NCI-H2171 (cell line): ENCODE measurements around the gene IPO9.
"Not testable (repeated sequence)": the region's sequence is repeated elsewhere in the genome, so short reads cannot be mapped to it uniquely, and the experiment has no call there.

Experiments used
- DNase-seq: peaks from one replicate; lab custom pipeline; 2025; lab: John Stamatoyannopoulos, UW

The IPO9 gene

DNA sequence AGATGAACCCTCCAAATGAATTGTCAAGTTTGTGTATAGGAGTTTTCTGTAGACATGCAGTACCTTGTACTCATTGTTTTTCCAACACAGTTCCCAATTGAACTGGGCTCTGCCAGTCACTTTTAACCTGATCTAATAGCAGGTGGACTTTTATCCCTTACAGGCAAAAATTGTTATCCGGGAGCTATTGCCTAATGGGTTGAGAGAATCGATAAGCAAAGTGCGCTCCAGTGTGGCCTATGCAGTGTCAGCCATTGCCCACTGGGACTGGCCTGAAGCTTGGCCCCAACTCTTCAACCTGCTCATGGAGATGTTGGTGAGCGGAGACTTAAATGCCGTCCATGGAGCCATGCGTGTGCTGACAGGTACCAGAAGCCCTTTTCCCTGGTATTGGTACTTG lies 19.3 kb downstream of the IPO9 start:
- no peak for DNase-seq

DNA sequence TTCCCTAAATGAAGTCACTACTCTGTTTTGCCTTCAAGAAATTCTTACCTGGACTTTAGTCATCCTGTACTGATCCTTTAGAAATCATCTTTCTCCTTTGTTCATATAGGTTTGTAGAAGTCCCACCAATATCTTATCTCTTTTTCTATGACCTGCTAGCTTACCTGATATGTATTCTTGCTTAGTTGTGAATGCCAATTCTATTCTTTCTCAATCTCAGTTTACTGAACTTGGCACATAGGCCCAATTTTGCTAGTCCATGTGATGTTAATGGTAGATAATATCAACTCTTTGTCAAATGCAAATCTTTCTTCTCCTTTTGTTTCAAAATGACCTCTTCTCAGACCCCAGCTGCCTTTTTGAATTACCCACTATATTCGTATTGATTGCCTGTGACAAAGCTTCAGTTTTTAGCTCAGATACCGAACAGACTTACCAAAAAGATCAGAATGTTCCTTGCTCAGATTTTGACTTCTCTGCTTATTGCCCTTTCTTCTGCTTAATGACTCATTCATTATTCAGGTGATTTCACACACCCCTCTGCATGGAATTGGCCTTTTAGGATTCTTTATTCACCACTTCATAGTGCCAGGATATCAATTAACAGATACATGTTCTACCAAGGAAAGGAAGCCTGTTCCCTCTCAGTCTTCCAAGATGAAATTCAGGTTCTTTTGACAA lies 20.6 kb downstream of the IPO9 start:
- DNase-seq = no peak

DNA sequence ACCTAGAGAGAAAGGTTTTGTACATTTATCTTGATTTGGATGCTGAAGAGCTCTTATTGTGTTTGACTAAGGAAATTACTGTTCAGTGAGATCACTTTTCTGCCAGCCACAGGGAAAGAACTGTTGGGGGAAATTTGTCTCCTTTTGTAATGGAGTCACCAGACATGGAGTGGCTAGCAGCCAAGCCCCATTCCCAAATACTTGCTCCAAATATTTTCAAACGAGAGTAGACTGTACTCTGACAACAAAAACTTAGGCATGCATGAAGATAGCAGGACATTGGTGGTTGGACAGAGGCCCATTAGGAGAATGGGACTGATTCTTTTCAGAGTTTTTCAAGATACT lies 21.1 kb downstream of the IPO9 start:
- DNase-seq = no peak

DNA sequence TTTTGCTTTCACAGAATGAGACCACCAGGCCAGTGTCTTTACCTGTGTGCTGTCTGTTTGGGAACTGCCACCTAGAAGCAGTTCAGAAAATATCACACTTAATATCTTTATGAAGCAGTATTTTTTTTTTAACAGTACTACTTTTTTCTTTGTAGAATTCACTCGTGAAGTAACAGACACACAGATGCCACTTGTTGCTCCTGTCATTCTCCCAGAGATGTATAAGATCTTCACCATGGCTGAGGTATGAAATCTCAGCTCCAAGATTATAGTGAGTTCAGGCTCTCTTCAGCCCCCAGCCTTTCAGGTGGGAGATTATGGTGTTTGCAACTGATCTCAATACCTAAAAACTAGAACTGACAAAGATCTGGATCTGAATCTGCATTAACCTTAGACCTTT lies 23.0 kb downstream of the IPO9 start:
- DNase-seq = no peak

DNA sequence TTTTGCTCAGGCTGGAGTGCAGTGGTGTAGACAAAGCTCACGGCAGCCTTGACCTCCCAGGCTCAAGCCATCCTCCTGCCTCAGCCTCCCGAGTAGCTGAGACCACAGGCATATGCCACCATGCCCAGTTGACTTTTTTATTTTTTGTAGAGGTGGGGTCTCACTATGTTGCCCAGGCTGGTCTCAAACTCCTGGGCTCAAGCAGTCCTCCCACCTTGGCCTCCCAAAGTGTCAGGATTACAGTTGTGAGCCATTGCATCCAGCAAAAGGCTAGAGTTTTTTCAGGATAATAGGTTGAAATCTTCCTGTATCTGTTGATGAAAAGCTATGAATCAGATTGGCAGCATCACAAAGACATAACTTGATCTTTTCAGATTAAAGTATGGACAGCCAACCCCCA lies 27.8 kb downstream of the IPO9 start:
- not testable (repeated sequence) for DNase-seq

DNA sequence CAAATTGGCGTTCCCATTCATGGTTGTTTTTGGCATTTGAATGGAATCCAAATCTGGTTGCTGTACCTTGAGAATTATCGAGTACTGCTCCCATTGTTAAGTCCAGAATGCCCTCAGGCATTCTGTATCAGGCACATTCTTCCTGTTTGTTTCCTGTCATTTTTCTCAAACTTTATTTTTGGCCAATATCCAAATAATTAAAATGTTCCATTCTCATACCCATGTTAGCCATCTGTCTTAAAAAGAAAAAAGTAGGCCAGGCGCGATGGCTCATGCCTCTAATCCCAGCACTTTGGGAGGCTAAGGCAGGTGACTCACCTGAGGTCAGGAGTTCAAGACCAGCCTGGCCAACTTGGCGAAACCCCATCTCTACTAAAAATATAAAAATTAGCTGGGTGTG lies 30.5 kb downstream of the IPO9 start:
- no peak for DNase-seq

DNA sequence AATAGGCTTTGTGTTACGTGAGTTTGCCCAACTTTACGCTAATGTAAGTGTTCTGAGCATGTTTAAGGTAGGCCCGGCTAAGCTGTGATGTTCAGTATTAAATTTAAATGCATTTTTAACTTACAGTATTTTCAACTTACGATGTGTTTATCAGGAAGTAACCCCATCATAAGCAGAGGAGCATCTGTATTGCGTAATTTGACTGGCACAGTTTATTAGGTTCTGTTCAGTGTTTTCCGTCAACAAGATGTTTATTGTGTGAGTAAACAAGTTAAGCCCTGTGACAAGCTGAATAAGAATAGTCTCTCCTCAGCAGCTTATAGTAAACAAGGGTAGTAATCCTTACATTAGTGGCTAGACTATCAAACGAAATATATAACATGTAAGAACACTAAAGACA lies 32.5 kb downstream of the IPO9 start:
- no peak for DNase-seq

DNA sequence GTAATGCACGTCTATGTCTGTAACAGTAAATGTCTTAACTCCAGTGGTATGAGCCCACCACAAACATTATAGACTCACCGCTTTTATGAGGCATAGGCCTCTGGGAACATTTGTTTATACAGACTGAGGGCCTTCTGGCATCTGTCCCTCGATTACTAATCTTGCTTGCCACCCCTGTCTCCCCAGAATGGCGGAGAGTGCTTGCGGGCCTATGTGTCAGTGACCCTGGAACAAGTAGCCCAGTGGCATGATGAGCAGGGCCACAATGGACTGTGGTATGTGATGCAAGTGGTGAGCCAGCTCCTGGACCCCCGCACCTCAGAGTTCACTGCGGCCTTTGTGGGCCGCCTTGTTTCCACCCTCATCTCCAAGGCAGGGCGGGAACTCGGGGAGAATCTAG lies 41.4 kb downstream of the IPO9 start:
- no peak for DNase-seq

DNA sequence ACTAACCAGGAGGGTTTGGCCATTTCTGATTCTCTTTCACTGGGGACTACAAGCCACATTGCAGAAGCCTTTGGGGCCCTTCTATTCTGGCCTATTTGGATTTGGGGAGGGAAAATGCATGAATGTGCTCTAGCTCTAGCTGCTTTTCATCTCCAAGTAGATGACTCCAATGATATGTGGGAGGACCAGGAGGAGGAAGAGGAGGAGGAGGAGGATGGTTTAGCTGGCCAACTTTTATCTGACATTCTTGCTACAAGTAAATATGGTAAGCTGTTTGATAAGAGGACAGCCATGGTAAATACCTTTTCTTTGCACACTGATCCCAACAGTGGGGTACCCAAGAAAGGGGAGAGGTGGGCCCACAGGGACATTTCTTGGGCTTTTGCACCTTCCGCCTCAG lies 45.7 kb downstream of the IPO9 start:
- DNase-seq = no peak

DNA sequence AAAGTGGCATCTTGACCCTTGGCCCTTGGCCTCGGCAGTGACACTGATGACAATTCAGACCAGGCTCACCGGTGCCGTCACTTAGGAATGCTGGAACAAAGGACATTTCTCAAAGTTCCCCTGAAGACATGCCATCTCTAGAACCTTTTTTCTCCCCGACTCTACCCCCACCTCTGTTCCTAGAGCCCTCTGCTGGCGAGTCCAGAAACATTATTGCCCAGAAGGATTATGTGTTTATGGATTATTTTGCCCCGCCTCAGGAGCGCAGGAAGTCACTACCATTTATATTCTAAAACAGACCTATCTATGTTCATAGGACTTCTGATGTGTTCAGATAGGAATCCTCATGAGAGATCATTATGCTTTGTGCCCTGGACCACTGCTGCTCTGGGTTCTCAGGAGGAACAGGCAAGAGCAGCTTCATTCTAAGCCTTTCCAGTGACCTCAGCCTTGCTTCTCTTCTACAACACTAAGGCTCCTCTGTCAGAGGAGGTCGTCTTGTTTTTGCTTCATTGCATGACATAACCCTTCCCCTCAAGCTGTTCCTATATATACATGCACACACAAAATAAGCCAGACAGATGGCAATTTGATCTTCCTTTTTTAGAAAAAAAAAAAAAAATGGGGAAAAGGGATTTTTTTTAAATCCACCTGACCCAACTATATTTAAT lies 47.3 kb downstream of the IPO9 start:
- DNase-seq = peak; percentile 84

DNA sequence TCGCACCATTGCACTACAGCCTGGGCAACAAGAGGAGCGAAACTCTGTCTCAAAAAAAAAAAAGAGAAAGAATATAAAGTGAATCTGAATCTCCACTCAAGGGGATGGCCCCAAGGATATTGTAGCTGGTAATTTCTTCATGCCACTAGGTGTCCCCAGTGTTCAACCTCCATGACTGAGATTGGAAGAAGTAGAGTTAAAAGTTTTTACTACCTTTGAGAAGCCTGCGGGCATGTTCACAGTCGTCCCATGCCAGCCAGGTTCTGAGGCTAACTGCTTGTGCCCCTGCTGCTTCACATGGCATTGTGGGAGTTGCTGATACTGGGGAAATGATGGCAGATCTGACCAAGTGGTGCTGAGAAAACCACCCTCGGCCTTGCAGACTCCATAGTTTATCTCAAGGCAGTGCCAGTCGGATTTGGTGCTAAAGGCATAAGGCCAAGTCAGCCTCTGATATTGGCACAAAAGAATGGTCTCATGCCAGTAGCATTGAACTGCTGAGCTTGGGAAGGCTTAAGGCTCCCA lies 49.0 kb downstream of the IPO9 start:
- peak; percentile 16 for DNase-seq

DNA sequence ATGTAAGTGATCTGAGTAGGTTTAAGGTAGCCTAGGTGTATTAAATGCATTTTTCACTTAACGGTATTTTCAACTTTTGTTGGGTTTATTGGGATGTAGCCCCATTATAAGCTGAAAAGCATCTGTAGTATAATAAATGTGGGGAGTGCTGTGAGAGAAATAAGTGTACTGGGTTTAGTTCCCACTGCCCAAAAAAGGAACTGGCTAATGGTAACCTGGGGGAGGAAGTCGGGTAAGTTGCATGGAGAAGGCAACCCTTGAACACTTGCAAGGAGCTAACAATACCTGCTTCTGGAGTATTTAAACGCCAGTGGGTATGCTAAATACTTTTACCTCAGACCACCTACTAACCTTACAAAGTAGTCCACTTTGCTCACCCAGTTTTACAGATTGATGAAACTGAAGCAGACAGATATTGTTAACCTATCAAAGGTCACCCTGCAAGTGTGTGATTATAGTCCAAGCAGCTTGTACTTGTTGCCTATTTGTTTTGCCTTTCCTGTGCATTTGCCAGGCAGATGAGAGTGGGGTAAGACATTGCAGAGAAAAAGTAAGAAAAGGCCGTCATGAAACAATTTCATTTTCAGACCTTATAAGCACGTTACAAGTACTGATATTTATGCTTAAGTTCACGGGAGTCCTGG lies 52.1 kb downstream of the IPO9 start:
- no peak for DNase-seq

DNA sequence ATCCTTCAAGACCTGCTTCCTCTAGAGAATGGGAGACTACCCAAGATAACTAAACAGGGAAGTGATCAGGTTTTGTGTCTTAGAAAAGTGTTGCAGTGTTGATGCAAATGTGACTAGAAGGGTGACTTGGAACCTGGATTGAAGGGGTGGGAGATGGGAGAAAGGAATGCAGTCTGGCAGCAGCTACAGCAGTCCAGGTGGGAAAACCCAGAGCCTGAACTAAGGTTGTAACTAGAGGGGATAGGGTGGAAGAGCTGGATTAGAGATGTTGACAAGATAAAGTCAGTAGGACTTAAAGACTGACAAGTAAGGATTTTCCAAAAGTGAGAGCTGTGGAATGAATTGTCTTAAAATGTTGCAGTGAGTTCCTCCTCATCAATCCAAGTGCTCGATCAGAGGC lies 52.7 kb downstream of the IPO9 start:
- no peak for DNase-seq

DNA sequence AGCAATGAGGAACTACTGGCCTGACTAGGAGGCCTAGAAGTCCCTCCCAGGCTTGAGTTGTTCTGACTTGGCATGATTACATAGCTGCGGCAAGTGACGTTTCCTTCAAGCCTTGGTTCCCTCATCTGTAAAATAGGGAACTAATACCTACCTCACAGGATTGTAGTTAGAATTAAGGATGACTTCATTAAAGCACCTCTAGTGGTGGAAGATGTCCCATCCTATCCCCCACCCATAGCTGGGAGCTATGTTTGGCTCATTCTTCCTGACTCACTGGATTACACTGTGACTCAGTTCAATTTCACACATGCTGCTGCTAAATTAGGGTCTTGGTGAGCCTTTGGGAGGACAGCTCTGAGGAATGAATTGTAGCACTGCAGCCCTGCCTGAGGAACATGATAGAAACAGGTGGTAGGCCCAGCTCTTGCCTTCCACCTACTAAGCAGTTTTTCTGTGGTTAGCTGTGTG lies 53.7 kb downstream of the IPO9 start:
- no peak for DNase-seq

DNA sequence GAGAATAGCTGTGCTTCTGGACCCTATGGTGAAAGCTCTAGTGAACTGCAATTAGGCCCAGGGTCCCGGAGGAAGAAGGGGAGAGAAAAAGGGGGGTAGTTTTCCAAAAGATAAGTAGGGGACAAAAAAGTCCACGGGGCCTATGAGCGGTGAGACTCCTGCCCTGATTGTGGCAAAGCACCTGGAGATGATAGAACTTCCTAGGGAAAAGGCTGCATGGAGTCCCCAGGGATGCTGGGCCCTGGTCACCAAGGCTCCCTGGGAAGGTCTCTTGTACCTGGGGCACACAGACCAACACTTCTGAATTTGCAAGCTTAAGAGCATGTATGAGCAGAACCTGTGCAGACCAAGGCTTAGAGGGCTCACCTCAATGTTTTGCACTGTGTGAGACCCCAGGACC lies 54.3 kb downstream of the IPO9 start:
- DNase-seq = no peak

DNA sequence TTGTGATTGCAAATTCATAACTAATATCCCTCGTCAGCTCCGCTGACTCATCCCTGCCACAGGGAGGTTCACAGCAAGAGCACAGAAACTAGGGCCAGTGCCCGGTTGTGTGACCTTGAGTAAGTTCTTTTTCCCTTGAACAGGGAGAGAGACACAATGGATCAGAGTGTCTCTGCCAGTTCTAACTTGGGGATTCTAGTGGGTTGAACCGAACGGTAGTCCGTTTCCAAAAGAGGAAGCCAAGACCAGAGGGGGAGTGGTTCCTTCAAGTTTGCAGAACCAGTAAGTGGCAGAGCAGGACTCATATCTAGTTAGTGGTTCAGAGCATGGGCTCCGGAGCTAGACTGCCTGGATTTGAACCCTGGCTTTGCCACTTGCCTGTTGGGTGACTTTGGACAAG lies 54.8 kb downstream of the IPO9 start:
- no peak for DNase-seq

DNA sequence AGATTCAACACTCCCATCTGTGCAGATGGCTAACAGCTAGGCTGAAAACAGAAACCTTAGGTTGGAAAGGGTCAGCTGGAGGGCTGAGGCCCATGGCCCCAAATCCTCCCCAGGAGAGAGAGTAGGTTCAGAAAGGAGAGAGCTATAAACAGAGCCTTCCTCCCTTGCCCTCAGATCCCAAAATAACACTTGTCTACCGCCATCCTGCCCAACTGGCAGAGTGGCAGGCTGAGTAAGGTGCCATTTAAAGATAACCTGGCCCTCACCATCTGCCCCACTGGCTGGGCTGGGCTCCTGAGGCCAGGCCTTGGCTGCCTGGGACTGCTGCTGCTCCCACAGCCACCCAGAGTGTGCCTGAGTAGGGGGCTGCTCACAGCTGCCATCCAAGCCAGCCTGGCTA lies 55.5 kb downstream of the IPO9 start:
- DNase-seq = no peak

DNA sequence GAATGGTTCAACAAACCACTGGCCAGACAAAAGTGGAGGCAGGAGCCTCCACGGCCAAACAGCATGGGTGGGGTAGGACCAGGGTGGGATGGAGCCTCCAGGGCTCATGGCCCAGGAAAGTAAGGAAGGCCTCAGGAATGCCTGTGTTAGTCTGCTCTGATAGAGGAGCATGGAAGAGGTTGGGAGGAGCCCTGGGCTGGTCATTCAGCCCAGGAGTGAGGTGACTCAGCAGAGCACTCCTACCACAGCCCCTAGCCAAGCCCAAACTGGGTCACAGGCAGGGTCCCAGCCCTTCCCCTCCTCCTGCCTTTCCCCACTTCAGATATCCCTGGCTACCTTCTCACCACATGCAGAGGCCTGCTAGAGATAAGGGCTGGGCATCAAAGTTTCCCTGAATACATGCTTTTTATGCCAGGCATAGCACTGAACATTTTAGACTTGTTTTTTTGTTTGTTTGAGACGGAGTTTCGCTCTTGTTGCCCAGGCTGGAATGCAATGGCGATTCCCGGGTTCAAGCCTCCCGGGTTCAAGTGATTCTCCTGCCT lies 56.6 kb downstream of the IPO9 start:
- DNase-seq = no peak

DNA sequence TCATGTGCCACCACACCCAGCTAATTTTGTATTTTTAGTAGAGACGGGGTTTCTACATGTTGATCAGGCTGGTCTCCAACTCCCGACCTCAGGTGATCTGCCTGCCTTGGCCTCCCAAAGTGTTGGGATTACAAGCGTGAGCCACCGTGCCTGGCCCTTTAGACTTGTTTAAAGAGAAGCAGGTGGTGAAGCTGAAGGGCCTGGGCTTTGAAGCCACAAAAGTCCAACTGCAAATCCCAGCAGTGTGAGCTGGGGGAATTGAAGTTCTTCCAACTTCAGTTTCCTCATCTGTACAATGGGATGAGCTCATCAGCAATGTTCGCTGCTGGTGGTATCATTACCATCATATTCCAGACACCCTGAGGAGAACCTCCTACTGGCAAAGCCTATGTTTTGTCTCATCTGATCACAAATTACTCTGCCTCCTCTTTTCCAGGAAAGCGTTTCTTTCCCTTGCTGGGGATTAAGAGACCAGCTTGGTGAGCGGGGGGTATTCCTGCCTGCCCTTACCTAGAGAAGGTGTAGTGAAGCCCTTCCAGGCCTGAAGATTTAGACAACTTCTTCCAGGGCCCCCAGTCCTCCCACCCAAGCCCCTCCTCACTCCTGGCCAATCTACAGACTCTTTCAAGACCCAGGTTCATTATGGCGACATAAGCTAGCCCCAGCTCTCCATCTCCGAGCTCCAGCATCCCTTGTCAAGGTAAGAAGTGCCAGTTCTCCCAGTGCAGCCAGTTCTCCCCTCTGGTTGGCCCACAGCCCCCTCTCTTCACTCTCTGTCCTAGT lies 57.3 kb downstream of the IPO9 start:
- DNase-seq = no peak

DNA sequence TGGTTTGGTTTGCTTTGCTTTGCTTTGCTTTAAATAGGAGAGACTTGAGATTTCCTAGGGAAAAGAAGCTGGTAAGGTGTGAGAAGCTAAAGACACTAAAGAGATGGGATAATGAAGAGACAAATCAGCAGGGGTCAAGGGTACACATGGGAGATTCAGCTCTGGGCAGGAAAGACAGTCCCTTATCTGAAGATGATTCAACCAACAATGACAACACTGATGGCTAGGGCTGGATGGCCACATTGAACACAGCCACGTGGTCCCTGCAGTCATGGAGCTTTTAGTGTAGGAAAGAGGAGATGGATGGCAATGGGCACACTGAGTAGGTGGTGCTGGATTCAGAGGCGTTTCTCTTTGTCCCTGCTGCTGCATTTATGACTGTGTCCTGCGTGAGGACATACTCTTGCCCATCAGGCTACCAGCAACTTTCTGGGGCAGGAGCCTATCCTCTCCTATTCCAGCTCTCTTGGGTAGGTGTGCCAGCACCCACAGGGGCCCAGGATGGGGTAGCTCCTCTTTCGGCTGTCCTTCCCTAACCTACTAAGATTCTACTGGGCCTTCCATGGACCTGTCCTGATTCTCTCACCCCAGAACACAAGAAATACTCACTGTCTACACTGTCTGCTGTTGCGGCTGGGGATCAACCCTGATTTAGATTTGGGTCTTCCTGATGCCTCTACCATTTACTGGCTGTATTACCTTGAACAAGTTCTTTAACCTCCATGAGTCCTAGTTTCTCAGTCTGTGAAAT lies 58.3 kb downstream of the IPO9 start:
- DNase-seq = no peak

DNA sequence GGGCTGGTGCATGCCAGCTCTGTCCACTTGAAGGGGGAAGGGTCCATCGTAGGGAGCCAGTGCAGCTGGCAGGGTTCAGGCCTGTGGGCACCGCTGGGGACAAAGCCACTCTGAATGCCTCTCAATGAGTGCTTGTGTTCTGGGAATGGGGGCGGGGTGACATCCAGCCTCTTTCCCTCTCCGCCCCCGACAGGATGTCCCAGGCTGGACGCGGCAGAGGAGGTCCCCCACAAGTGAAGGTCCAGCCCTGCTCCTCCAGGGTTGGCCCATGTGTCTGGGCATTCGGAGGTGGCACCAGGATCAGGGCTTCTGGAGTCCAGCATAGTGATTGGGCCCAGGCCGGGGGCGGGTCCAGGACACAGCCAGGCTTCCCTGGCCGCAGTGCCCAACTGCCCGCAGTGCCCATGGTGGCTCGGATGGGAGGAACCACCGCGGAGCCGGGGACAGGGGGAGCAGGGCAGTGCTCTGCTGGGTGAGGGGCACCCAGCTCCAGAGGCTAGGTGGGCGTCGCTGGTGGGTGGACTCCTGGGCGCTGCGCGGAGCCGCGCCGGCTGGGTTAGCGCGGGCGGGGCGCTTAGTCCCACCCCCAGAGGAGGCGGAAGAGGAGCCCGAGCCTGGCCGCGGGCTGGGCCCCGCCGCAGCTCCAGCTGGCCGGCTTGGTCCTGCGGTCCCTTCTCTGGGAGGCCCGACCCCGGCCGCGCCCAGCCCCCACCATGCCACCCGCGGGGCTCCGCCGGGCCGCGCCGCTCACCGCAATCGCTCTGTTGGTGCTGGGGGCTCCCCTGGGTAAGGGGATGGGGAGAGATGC lies 59.5 kb downstream of the IPO9 start, which contains the start of gene SHISA4:
SHISA4 (plus strand) TSS at position 617 of the 808 bp plus-strand sequence; CDS start at position 714, 97 bp downstream.
- no peak for DNase-seq
